Panc1 (cell line): ENCODE data around the gene SYNPO.

ENCODE experiments used
- POLR2AphosphoS5 ChIP-seq: IDR thresholded peaks from 2 replicates; pipeline ENCODE4 v1.6.1; 2012; ENCODE audit warnings: mild to moderate bottlenecking, low read depth, low read length, moderate library complexity
- SIN3A ChIP-seq: IDR thresholded peaks from 2 replicates; pipeline ENCODE4 v1.6.1; 2012; ENCODE audit warnings: low read depth, mild to moderate bottlenecking, low read length, moderate library complexity, borderline replicate concordance; ENCODE audit not compliant: insufficient read depth
- TCF7L2 ChIP-seq: IDR thresholded peaks from 2 replicates; pipeline ENCODE4 v1.6.1; 2011; ENCODE audit warnings: mild to moderate bottlenecking, low read depth, low read length, inconsistent platforms
- TF ChIP-seq, protein P1 (sequence below): fragments of 450-650 bp; IDR thresholded peaks from 2 replicates; pipeline ENCODE4 v1.5.1; 2017; ENCODE audit warnings: mild to moderate bottlenecking
- TF ChIP-seq, protein P2 (sequence below), 2 experiments: IDR thresholded peaks; 2 replicates each; pipeline ENCODE4 v1.6.1; 2011 to 2012; ENCODE audit warnings: low read depth in 2 of 2, control low read depth in 1 of 2, low read length in 1 of 2, mild to moderate bottlenecking in 1 of 2, moderate library complexity in 1 of 2; ENCODE audit not compliant: insufficient read depth in 1 of 2

DNA sequence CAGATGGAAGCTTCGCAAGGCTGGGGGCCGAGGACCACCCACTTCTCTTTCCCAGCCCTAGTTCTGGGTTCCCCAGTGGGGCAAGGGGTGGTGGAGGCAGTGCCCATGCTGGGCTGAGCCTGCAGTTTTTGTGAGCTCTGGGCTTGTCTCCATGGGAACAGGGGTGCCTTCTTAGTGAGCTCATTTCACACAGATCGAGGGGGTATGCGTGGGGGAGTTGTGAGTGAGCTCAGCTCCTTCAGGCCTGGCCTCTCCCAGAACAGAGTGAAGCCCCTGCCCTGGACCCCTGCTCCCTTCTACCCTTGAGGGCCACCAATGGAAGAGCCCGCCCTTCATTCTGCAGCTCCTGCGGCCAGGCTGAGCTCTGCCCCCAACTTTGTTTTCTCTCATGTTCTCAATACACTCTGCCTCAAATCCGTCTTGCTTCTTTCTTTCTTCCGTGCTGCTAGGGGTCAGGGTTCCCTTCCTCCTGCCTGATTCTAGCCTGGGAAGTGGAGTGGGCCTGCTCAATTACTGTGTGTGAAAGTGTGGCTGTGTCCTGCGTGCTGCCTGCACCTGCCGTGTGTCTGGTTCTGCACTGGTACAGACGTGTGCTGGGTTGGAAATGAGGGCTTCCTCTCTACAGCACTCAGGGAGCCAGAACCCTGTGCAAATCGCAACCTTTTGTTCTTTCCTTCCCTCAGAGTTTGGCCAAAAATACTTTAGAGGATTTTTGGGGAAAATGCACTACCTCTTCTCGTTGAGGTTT lies 11.6 kb downstream of the SYNPO start:
- TF ChIP-seq, protein P1, sequence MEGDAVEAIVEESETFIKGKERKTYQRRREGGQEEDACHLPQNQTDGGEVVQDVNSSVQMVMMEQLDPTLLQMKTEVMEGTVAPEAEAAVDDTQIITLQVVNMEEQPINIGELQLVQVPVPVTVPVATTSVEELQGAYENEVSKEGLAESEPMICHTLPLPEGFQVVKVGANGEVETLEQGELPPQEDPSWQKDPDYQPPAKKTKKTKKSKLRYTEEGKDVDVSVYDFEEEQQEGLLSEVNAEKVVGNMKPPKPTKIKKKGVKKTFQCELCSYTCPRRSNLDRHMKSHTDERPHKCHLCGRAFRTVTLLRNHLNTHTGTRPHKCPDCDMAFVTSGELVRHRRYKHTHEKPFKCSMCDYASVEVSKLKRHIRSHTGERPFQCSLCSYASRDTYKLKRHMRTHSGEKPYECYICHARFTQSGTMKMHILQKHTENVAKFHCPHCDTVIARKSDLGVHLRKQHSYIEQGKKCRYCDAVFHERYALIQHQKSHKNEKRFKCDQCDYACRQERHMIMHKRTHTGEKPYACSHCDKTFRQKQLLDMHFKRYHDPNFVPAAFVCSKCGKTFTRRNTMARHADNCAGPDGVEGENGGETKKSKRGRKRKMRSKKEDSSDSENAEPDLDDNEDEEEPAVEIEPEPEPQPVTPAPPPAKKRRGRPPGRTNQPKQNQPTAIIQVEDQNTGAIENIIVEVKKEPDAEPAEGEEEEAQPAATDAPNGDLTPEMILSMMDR, result no peak
- TF ChIP-seq POLR2AphosphoS5 (no peak), TCF7L2 (no peak), SIN3A (no peak)
- TF ChIP-seq, protein P2, sequence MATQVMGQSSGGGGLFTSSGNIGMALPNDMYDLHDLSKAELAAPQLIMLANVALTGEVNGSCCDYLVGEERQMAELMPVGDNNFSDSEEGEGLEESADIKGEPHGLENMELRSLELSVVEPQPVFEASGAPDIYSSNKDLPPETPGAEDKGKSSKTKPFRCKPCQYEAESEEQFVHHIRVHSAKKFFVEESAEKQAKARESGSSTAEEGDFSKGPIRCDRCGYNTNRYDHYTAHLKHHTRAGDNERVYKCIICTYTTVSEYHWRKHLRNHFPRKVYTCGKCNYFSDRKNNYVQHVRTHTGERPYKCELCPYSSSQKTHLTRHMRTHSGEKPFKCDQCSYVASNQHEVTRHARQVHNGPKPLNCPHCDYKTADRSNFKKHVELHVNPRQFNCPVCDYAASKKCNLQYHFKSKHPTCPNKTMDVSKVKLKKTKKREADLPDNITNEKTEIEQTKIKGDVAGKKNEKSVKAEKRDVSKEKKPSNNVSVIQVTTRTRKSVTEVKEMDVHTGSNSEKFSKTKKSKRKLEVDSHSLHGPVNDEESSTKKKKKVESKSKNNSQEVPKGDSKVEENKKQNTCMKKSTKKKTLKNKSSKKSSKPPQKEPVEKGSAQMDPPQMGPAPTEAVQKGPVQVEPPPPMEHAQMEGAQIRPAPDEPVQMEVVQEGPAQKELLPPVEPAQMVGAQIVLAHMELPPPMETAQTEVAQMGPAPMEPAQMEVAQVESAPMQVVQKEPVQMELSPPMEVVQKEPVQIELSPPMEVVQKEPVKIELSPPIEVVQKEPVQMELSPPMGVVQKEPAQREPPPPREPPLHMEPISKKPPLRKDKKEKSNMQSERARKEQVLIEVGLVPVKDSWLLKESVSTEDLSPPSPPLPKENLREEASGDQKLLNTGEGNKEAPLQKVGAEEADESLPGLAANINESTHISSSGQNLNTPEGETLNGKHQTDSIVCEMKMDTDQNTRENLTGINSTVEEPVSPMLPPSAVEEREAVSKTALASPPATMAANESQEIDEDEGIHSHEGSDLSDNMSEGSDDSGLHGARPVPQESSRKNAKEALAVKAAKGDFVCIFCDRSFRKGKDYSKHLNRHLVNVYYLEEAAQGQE (IDR thresholded peaks at IDR 0.05; ENCODE audit: insufficient read depth in 1 of 2, low read depth in 2 of 2, low read length in 1 of 2), result no peak
